ENCODE results near the gene HARBI1. TPM values are rescaled to one million over a fixed set of nuclear protein-coding genes. Genes with fewer than 3 reads are reported as not detected.

The HARBI1 gene
- polyA plus RNA-seq, 1 donor from 2014 or later: 9.5 TPM

DNA sequence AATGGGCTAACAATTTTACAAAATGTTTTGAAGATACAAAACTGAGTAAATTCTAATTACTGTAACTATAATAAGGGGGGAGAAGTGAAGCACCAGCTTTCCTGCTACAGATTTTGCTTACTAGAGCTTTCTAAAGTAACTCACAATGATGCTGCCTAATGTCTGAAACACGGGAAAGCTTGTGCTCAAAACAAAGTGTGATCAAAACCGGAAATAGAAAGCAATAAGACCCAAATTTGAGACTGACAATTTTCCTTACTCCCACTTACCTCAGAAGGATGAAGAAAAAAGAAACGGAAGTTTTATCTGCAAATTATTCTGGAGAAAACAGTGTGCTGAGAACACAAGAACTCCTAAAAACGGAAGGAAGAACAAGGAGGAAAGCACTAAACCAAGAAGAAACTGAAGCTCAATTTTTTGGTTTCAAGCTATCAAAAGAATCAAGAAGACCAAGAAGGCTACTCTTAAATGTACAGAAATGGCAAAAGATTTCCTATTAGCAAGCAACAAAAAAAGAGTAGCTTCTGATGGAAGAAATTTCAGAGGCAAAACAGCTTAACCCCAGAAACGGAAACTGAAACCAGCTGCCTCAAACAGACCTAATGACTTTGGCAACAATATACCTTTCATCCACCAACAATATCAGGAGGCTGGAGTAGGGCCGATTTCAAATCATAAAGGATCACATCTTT is 56.6 kb downstream of the HARBI1 start:
- Histone ChIP-seq H3K4me2 (ENCODE audit: low read length) (no peak overlapping the region), H3K79me2 (replicated peaks; ENCODE audit: insufficient read depth, low read length) (peaks cover 40% of the 10 kb centered on the region)

DNA sequence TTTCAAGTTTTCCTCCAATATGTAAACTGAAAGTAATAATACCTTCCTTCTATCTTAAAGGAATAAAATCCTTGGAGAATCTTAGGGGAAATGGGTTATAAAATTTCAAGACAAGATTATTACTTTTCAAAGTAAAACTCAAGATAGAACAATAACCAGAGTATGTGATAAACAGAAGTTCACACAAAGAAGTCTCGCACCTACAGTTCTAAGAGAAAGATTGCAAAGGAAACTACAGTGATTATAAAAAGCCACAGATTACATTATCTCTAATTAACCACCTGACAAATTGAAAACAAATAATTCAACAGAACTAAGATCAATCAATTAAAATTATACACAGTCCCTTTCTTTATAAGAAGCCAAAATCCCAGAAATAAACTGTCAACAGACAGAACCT is 57.2 kb downstream of the HARBI1 start:
- Histone ChIP-seq H3K36me3 (ENCODE audit: insufficient read depth, low read length) (no peaks in the 10 kb centered on the region), H4K20me1 (ENCODE audit: insufficient read depth) (no peaks in the 10 kb centered on the region), H3K4me2 (ENCODE audit: low read length) (no peak overlapping the region), H3K27me3 (ENCODE audit: insufficient read depth, low read depth, low read length) (no peaks in the 10 kb centered on the region), H3K79me2 (replicated peaks; ENCODE audit: insufficient read depth, low read length) (peaks cover 40% of the 10 kb centered on the region), H3K4me3 (ENCODE audit: low read length) (no peak overlapping the region), H3K27ac (ENCODE audit: low read length) (no peak overlapping the region), H3K9ac (ENCODE audit: low read length) (no peak overlapping the region), H2AFZ (ENCODE audit: low read depth, low read length) (no peak overlapping the region), H3K9me3 (ENCODE audit: low read length) (no peaks in the 10 kb centered on the region), H3F3A (ENCODE audit: insufficient read depth, low read length, poor library complexity, severe bottlenecking) (no peaks in the 10 kb centered on the region), H3K9me2 (ENCODE audit: insufficient read depth, low read length) (no peaks in the 10 kb centered on the region)
- no peak for TF ChIP-seq EP300 (conservative IDR thresholded peaks at IDR 0.05; ENCODE audit: poor library complexity, severe bottlenecking)
- TF ChIP-seq, protein P1, sequence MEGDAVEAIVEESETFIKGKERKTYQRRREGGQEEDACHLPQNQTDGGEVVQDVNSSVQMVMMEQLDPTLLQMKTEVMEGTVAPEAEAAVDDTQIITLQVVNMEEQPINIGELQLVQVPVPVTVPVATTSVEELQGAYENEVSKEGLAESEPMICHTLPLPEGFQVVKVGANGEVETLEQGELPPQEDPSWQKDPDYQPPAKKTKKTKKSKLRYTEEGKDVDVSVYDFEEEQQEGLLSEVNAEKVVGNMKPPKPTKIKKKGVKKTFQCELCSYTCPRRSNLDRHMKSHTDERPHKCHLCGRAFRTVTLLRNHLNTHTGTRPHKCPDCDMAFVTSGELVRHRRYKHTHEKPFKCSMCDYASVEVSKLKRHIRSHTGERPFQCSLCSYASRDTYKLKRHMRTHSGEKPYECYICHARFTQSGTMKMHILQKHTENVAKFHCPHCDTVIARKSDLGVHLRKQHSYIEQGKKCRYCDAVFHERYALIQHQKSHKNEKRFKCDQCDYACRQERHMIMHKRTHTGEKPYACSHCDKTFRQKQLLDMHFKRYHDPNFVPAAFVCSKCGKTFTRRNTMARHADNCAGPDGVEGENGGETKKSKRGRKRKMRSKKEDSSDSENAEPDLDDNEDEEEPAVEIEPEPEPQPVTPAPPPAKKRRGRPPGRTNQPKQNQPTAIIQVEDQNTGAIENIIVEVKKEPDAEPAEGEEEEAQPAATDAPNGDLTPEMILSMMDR (IDR thresholded peaks at IDR 0.05; ENCODE audit: poor library complexity, severe bottlenecking): no peak
- no peak for TF ChIP-seq SMC3 (conservative IDR thresholded peaks at IDR 0.05; ENCODE audit: poor library complexity)
- TF ChIP-seq EZH2 (IDR thresholded peaks at IDR 0.05; ENCODE audit: borderline replicate concordance, insufficient read depth, low read length, poor library complexity, severe bottlenecking): no peak
- no peak for TF ChIP-seq POLR2AphosphoS5 (IDR thresholded peaks at IDR 0.05)
- TF ChIP-seq MXI1 (conservative IDR thresholded peaks at IDR 0.05; ENCODE audit: poor library complexity, severe bottlenecking): no peak
- no peak for TF ChIP-seq TAF1 (IDR thresholded peaks at IDR 0.05; ENCODE audit: low read depth)
- no peak for TF ChIP-seq RAD21 (conservative IDR thresholded peaks at IDR 0.05)
- TF ChIP-seq, protein P2, sequence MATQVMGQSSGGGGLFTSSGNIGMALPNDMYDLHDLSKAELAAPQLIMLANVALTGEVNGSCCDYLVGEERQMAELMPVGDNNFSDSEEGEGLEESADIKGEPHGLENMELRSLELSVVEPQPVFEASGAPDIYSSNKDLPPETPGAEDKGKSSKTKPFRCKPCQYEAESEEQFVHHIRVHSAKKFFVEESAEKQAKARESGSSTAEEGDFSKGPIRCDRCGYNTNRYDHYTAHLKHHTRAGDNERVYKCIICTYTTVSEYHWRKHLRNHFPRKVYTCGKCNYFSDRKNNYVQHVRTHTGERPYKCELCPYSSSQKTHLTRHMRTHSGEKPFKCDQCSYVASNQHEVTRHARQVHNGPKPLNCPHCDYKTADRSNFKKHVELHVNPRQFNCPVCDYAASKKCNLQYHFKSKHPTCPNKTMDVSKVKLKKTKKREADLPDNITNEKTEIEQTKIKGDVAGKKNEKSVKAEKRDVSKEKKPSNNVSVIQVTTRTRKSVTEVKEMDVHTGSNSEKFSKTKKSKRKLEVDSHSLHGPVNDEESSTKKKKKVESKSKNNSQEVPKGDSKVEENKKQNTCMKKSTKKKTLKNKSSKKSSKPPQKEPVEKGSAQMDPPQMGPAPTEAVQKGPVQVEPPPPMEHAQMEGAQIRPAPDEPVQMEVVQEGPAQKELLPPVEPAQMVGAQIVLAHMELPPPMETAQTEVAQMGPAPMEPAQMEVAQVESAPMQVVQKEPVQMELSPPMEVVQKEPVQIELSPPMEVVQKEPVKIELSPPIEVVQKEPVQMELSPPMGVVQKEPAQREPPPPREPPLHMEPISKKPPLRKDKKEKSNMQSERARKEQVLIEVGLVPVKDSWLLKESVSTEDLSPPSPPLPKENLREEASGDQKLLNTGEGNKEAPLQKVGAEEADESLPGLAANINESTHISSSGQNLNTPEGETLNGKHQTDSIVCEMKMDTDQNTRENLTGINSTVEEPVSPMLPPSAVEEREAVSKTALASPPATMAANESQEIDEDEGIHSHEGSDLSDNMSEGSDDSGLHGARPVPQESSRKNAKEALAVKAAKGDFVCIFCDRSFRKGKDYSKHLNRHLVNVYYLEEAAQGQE (IDR thresholded peaks at IDR 0.05; ENCODE audit: borderline replicate concordance): no peak

More for the DNA sequence above, 56.6 kb downstream of the HARBI1 start:
- TF ChIP-seq, protein P2 (IDR thresholded peaks at IDR 0.05; ENCODE audit: borderline replicate concordance): no peak
- no peak for TF ChIP-seq RAD21 (conservative IDR thresholded peaks at IDR 0.05)
- TF ChIP-seq EZH2 (IDR thresholded peaks at IDR 0.05; ENCODE audit: borderline replicate concordance, insufficient read depth, low read length, poor library complexity, severe bottlenecking): no peak
- TF ChIP-seq SMC3 (conservative IDR thresholded peaks at IDR 0.05; ENCODE audit: poor library complexity): no peak
- no peak for TF ChIP-seq TAF1 (IDR thresholded peaks at IDR 0.05; ENCODE audit: low read depth)
- no peak for TF ChIP-seq POLR2AphosphoS5 (IDR thresholded peaks at IDR 0.05)
- TF ChIP-seq MXI1 (conservative IDR thresholded peaks at IDR 0.05; ENCODE audit: poor library complexity, severe bottlenecking): no peak
- TF ChIP-seq, protein P1 (IDR thresholded peaks at IDR 0.05; ENCODE audit: poor library complexity, severe bottlenecking): no peak
- no peak for TF ChIP-seq EP300 (conservative IDR thresholded peaks at IDR 0.05; ENCODE audit: poor library complexity, severe bottlenecking)
- Histone ChIP-seq H3K36me3 (ENCODE audit: insufficient read depth, low read length) (no peaks in the 10 kb centered on the region), H3K4me3 (ENCODE audit: low read length) (no peak overlapping the region), H2AFZ (ENCODE audit: low read depth, low read length) (no peak overlapping the region), H3F3A (ENCODE audit: insufficient read depth, low read length, poor library complexity, severe bottlenecking) (no peaks in the 10 kb centered on the region), H3K9ac (ENCODE audit: low read length) (no peak overlapping the region), H3K9me3 (ENCODE audit: low read length) (no peaks in the 10 kb centered on the region), H3K27me3 (ENCODE audit: insufficient read depth, low read depth, low read length) (no peaks in the 10 kb centered on the region), H4K20me1 (ENCODE audit: insufficient read depth) (no peaks in the 10 kb centered on the region), H3K9me2 (ENCODE audit: insufficient read depth, low read length) (no peaks in the 10 kb centered on the region), H3K27ac (ENCODE audit: low read length) (no peak overlapping the region)
